Measurements from ENCODE around the gene PRPF6. TPM values are rescaled to one million over a fixed set of nuclear protein-coding genes. Genes with fewer than 3 reads are reported as not detected.

PRPF6 gene
- total and polyA plus RNA-seq, 2 of the 13 experiments (the other 11 are each of a cell fraction or from before 2014, with no cell fraction given): 63.7 to 101 TPM

GRCh38 chr20:64053841-64054661, 73.1 kb downstream of the PRPF6 start (continued):
- TF ChIP-seq ZNF225 (CRISPR knock-in tag; IDR thresholded peaks at IDR 0.05): no peak
- peak; percentile 72; the same call in 1 of the 2 replicates for TF ChIP-seq ZNF335 (CRISPR knock-in tag; IDR thresholded peaks at IDR 0.05)
- peak; percentile 46; the same call in 1 of the 2 replicates for TF ChIP-seq HNF1A (IDR thresholded peaks at IDR 0.05; ENCODE audit: low read depth)
- TF ChIP-seq HNF1A (CRISPR knock-in tag; IDR thresholded peaks at IDR 0.05; ENCODE audit: borderline replicate concordance): peak; percentile 11; the same call in 1 of the 2 replicates
- TF ChIP-seq ZBTB7A (CRISPR knock-in tag; IDR thresholded peaks at IDR 0.05): peak; percentile 93
- no peak for TF ChIP-seq MTF1 (CRISPR knock-in tag; IDR thresholded peaks at IDR 0.05)
- no peak for TF ChIP-seq TCF7L2 (IDR thresholded peaks at IDR 0.05; ENCODE audit: low read depth, low read length)
- TF ChIP-seq ZNF567 (CRISPR knock-in tag; IDR thresholded peaks at IDR 0.05; ENCODE audit: borderline replicate concordance): no peak; the same call in 1 of the 2 replicates
- TF ChIP-seq ZNF773 (CRISPR knock-in tag; IDR thresholded peaks at IDR 0.05; ENCODE audit: borderline replicate concordance): 0 out of 2 replicates have a peak, but pooled peaks have one; percentile 71
- TF ChIP-seq ZFYVE20 (CRISPR knock-in tag; IDR thresholded peaks at IDR 0.05; ENCODE audit: borderline replicate concordance, low read depth): no peak
- peak; percentile 73 for TF ChIP-seq POLR2AphosphoS5 (IDR thresholded peaks at IDR 0.05; ENCODE audit: low read depth, low read length)
- no peak for TF ChIP-seq RFX1 (IDR thresholded peaks at IDR 0.05)
- no peak for TF ChIP-seq ZNF33B (CRISPR knock-in tag; IDR thresholded peaks at IDR 0.05)
- TF ChIP-seq MYPOP (CRISPR knock-in tag; IDR thresholded peaks at IDR 0.05): no peak; the same call in 1 of the 2 replicates
- peak; percentile 9; the same call in 1 of the 2 replicates for TF ChIP-seq ZNF652 (CRISPR knock-in tag; IDR thresholded peaks at IDR 0.05; ENCODE audit: borderline replicate concordance, low read depth)
- peak; percentile 84 for TF ChIP-seq KDM5B (CRISPR knock-in tag; IDR thresholded peaks at IDR 0.05; ENCODE audit: borderline replicate concordance)
- peak; percentile 51 for TF ChIP-seq HNF4G (IDR thresholded peaks at IDR 0.05; ENCODE audit: borderline replicate concordance, low read depth, low read length)
- no peak; the same call in 1 of the 2 replicates for TF ChIP-seq HNF4G (CRISPR knock-in tag; IDR thresholded peaks at IDR 0.05; ENCODE audit: borderline replicate concordance, low read depth)
- TF ChIP-seq BHLHE40 (IDR thresholded peaks at IDR 0.05; ENCODE audit: low read length): no peak; the same call in 1 of the 2 replicates
- TF ChIP-seq ZNF383 (CRISPR knock-in tag; IDR thresholded peaks at IDR 0.05; ENCODE audit: borderline replicate concordance): no peak
- TF ChIP-seq ZNF703 (CRISPR knock-in tag; IDR thresholded peaks at IDR 0.05; ENCODE audit: borderline replicate concordance): no peak; the same call in 1 of the 2 replicates
- TF ChIP-seq ZNF614 (CRISPR knock-in tag; IDR thresholded peaks at IDR 0.05; ENCODE audit: borderline replicate concordance): peak; percentile 97
- peak; percentile 76 for TF ChIP-seq FOXP4 (CRISPR knock-in tag; IDR thresholded peaks at IDR 0.05)
- TF ChIP-seq ERF (CRISPR knock-in tag; IDR thresholded peaks at IDR 0.05): peak; percentile 82

Measured in HepG2 (cell line).